ENCODE results near the gene AHCY. TPM values are rescaled to one million over a fixed set of nuclear protein-coding genes. Genes with fewer than 3 reads are reported as not detected.

AHCY gene
- total RNA-seq, 1 experiment from 2014 or later = 350 TPM

DNA sequence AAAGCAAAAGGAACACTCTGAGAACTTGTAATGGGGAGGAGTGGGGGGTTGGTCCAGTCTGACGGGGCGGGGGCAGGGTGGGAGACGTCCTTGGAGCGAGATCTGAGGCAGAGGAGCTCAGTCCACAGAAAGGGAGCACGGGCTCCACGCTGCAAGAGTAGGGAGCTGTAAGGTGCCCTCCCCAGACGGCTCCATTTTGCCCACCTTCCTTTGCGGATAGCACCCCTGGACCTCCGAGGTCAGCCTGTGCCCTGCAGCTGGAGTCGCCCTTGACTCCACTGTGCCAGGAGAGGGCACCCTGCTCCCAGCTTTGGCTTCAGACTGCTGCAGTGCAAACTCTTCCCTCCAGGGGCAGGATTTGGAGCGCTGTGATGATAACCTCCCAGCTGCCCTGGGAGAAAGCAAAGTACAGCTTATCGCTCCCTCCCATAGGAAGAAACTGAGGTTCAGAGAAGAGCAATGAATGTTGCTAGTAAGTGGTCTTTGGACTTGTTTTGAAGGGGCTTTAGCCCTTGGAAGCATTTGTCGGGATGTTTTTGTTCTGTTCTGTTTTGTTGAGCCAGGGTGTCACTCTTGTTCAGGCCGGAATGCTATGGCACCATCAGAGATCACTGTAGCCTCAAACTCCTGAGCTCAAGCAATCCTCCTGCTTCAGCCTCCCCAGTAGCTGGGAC, 9.5 kb upstream of the AHCY start:
- CTCF ChIA-PET = interaction anchor here (0.6 to 4.1 kb wide), 42 partner anchors 10 to 457 kb away, joined by 3 to 127 read pairs (median 4); partner anchors contain the start of genes AHCY, DYNLRB1 and ITCH
- Histone ChIP-seq H3K27me3 (ENCODE audit: insufficient read depth, low read length) (no peaks in the 10 kb centered on the region), H3K4me1 (ENCODE audit: control insufficient read depth in 1 of 2, insufficient read depth in 2 of 2, low read length in 2 of 2) (peaks cover 39 to 71% of the 10 kb centered on the region in 2 experiments), H3K9me3 (ENCODE audit: control insufficient read depth in 1 of 2, insufficient read depth in 1 of 2, low read depth in 1 of 2, low read length in 2 of 2) (no peaks in the 10 kb centered on the region), H3K4me3 (replicated peaks in 1 of 2; ENCODE audit: low read depth in 1 of 2, low read length in 2 of 2) (peak overlapping the region; percentile 2 to 36; a peak in 1 of 4 replicates), H2AFZ (ENCODE audit: low read depth, low read length, poor library complexity, severe bottlenecking) (peak overlapping the region; percentile 42), H3K9ac (ENCODE audit: low read length) (0 out of 2 replicates have a peak overlapping the region, but pooled peaks have one; percentile 18), H3K9me2 (ENCODE audit: insufficient read depth) (no peaks in the 10 kb centered on the region), H4K20me1 (ENCODE audit: insufficient read depth) (no peaks in the 10 kb centered on the region), H3K4me2 (ENCODE audit: low read length) (peak overlapping the region; percentile 58), H3K36me3 (ENCODE audit: control insufficient read depth in 1 of 2, insufficient read depth in 2 of 2, low read length in 2 of 2) (no peaks in the 10 kb centered on the region), H3K79me2 (ENCODE audit: insufficient read depth, low read length) (no peaks in the 10 kb centered on the region), H3K27ac (ENCODE audit: low read depth, low read length) (0 out of 2 replicates have a peak overlapping the region, but pooled peaks have one; percentile 11)
- POLR2A ChIA-PET = interaction anchor here (0.6 to 2.1 kb wide), 7 partner anchors 10 to 210 kb away, joined by 3 to 8 read pairs (median 6); partner anchors contain the start of genes AHCY and DYNLRB1
- DNase-seq (ENCODE audit: low read depth, low spot score) (peak; percentile 81), ATAC-seq (peak; percentile 79)
- TF ChIP-seq POLR2AphosphoS5 (IDR thresholded peaks at IDR 0.05; ENCODE audit: low read depth, low read length) = no peak
- TF ChIP-seq TCF7L2 (IDR thresholded peaks at IDR 0.05; ENCODE audit: borderline replicate concordance, extremely low read depth, insufficient read depth, insufficient read length) = peak; percentile 31
- peak; percentile 100 for TF ChIP-seq RAD21 (IDR thresholded peaks at IDR 0.05; ENCODE audit: low read depth)
- peak; percentile 45; the same call in 1 of the 2 replicates for TF ChIP-seq CBX3 (IDR thresholded peaks at IDR 0.05; ENCODE audit: low read depth)
- TF ChIP-seq, protein P1, sequence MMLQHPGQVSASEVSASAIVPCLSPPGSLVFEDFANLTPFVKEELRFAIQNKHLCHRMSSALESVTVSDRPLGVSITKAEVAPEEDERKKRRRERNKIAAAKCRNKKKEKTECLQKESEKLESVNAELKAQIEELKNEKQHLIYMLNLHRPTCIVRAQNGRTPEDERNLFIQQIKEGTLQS (IDR thresholded peaks at IDR 0.05) = no peak
- TF ChIP-seq, protein P2, sequence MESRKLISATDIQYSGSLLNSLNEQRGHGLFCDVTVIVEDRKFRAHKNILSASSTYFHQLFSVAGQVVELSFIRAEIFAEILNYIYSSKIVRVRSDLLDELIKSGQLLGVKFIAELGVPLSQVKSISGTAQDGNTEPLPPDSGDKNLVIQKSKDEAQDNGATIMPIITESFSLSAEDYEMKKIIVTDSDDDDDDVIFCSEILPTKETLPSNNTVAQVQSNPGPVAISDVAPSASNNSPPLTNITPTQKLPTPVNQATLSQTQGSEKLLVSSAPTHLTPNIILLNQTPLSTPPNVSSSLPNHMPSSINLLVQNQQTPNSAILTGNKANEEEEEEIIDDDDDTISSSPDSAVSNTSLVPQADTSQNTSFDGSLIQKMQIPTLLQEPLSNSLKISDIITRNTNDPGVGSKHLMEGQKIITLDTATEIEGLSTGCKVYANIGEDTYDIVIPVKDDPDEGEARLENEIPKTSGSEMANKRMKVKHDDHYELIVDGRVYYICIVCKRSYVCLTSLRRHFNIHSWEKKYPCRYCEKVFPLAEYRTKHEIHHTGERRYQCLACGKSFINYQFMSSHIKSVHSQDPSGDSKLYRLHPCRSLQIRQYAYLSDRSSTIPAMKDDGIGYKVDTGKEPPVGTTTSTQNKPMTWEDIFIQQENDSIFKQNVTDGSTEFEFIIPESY (IDR thresholded peaks at IDR 0.05; ENCODE audit: extremely low read depth, insufficient replicate concordance, low read length) = no peak
- TF ChIP-seq YY1 (IDR thresholded peaks at IDR 0.05; ENCODE audit: extremely low read depth, insufficient replicate concordance, low read depth, low read length) = no peak
- TF ChIP-seq POLR2A (IDR thresholded peaks at IDR 0.05; ENCODE audit: borderline replicate concordance, extremely low read depth, insufficient read depth, insufficient read length) = no peak
- no peak for TF ChIP-seq FOSL1 (IDR thresholded peaks at IDR 0.05; ENCODE audit: low read depth)
- TF ChIP-seq CEBPB (IDR thresholded peaks at IDR 0.05; ENCODE audit: low read depth) = no peak
- TF ChIP-seq EZH2phosphoT487 (IDR thresholded peaks at IDR 0.05; ENCODE audit: borderline replicate concordance) = no peak
- TF ChIP-seq, protein P3, sequence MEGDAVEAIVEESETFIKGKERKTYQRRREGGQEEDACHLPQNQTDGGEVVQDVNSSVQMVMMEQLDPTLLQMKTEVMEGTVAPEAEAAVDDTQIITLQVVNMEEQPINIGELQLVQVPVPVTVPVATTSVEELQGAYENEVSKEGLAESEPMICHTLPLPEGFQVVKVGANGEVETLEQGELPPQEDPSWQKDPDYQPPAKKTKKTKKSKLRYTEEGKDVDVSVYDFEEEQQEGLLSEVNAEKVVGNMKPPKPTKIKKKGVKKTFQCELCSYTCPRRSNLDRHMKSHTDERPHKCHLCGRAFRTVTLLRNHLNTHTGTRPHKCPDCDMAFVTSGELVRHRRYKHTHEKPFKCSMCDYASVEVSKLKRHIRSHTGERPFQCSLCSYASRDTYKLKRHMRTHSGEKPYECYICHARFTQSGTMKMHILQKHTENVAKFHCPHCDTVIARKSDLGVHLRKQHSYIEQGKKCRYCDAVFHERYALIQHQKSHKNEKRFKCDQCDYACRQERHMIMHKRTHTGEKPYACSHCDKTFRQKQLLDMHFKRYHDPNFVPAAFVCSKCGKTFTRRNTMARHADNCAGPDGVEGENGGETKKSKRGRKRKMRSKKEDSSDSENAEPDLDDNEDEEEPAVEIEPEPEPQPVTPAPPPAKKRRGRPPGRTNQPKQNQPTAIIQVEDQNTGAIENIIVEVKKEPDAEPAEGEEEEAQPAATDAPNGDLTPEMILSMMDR (IDR thresholded peaks at IDR 0.05 in 2 of 3, conservative IDR thresholded peaks at IDR 0.05 in 1 of 3; ENCODE audit: borderline replicate concordance in 1 of 3, insufficient read depth in 1 of 3, low read depth in 2 of 3, low read length in 2 of 3) = peak; percentile 100
- RAD21 ChIA-PET (ENCODE audit: low non-redundant PET in 1 of 2, low total read pairs in 2 of 2, uncharacterized antibody in 2 of 2, unreplicated experiment in 2 of 2) = interaction anchor here (0.6 to 3.3 kb wide), 28 partner anchors 22 to 457 kb away, joined by 3 to 25 read pairs (median 4); partner anchors contain the start of genes DYNLRB1 (in 1 of the 2) and ITCH (in 1 of the 2)
- no TSS peak for BruUV-seq (replicated peaks)
- intact Hi-C loops (cut with micrococcal nuclease) = loop anchor here (1.0 to 5.0 kb wide), 4 partner anchors 50 to 395 kb away; partner anchors contain the start of gene ITCH

All from HCT116 (cell line).